ENCODE results near the gene CAPZB. TPM values are rescaled to one million over a fixed set of nuclear protein-coding genes. Genes with fewer than 3 reads are reported as not detected.
A peak's percentile ranks its signal among the peaks of the same experiment; 100 is the strongest.

CAPZB gene
- total RNA-seq, 2 experiments from 2014 or later, result 335 to 340 TPM

DNA sequence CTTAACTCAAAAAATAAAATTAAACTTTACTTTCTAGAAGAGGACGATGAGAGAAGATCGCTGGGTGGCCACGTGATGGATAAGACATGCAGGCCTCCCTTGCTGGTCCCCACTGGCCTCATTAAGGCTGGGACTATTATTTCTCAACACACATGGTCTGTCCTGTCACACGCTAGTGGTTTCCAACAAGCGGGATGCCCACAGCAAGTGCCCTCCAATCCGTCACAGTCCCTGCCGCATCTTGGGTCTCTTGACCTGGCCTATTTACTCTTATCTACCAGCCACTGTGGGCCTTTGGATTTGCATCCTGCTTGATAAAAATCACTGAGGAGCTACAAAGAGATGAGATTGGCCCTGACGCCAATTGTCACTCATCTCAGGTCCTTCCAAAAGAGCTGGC, 30.0 kb downstream of the CAPZB start:
- intact Hi-C loops (cut with micrococcal nuclease), result no loop called here

DNA sequence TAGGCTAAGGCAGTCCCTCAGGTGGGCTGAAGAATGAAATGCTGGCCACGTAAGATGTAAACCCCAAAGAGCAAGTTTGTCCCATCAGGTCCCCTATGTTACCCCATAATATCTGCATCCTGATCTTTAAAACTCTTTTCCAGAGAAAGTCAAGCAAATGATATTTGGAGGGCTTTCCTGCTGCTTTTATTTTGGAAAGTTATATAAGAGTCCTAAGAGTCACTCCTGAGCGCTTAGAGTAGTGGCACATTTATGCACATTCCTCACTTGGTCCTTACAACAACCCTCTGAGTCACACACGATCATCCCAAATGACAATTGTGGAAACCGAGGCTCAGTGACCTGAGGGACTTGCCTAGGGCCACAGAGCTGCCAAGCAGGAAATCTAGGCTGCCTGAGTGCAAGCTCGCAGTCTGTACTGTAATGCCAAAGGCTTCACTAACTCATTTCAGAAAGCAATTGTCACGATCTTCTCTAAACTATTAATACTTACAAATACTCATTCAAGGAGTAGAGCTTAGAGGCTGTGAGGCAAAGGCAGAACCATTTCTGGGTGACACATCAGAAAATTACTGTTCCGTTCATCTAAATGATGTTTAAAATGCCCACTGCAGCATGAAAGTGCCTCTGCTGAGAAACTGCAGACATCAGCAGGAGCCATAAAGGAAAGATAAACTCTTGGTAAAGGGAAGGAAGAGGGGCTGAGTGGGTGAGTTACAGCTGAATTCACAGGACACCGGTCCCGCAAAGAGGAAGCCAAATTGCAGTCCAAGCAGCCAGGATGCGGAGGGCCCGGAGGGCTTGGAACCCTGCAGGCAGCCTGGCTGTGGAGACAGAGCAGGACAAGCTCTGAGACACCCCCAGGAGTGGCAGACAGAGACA, 30.8 kb downstream of the CAPZB start:
- TF ChIP-seq, protein P1, sequence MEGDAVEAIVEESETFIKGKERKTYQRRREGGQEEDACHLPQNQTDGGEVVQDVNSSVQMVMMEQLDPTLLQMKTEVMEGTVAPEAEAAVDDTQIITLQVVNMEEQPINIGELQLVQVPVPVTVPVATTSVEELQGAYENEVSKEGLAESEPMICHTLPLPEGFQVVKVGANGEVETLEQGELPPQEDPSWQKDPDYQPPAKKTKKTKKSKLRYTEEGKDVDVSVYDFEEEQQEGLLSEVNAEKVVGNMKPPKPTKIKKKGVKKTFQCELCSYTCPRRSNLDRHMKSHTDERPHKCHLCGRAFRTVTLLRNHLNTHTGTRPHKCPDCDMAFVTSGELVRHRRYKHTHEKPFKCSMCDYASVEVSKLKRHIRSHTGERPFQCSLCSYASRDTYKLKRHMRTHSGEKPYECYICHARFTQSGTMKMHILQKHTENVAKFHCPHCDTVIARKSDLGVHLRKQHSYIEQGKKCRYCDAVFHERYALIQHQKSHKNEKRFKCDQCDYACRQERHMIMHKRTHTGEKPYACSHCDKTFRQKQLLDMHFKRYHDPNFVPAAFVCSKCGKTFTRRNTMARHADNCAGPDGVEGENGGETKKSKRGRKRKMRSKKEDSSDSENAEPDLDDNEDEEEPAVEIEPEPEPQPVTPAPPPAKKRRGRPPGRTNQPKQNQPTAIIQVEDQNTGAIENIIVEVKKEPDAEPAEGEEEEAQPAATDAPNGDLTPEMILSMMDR (IDR thresholded peaks at IDR 0.05), result no peak
- Mint-ChIP-seq H3K27me3 (no peaks in the 10 kb centered on the region), H3K9me3 (no peaks in the 10 kb centered on the region), H3K36me3 (ENCODE audit: low read depth) (peaks cover 12% of the 10 kb centered on the region), H3K4me1 (ENCODE audit: low read depth) (peaks cover 87% of the 10 kb centered on the region), H3K27ac (peak overlapping the region; percentile 73), H3K4me3 (peak overlapping the region; percentile 4)
- ATAC-seq (peak; percentile 61), DNase-seq (no peak)
- CTCF ChIA-PET, result interaction anchor here (1.8 kb wide), 1 partner anchor 11 kb away, joined by 5 read pairs; no protein-coding TSS in a partner anchor
- POLR2A ChIA-PET, result interaction anchor here (0.6 to 1.1 kb wide), 3 partner anchors 8 to 19 kb away, joined by 4 to 5 read pairs (median 4); no protein-coding TSS in a partner anchor
- intact Hi-C loops (cut with micrococcal nuclease), result no loop called here

More for the DNA sequence above, 30.0 kb downstream of the CAPZB start:
- Mint-ChIP-seq H3K4me3 (no peak overlapping the region), H3K9me3 (no peaks in the 10 kb centered on the region), H3K27me3 (no peaks in the 10 kb centered on the region), H3K4me1 (ENCODE audit: low read depth) (peaks cover 86% of the 10 kb centered on the region), H3K27ac (peak overlapping the region; percentile 59), H3K36me3 (ENCODE audit: low read depth) (peaks cover 16% of the 10 kb centered on the region)
- CTCF ChIA-PET, result interaction anchor here (1.2 to 1.8 kb wide), 2 partner anchors 10 to 13 kb away, joined by 3 to 5 read pairs; no protein-coding TSS in a partner anchor
- POLR2A ChIA-PET, result interaction anchor here (1.1 kb wide), 1 partner anchor 20 kb away, joined by 4 read pairs; no protein-coding TSS in a partner anchor
- TF ChIP-seq, protein P1 (IDR thresholded peaks at IDR 0.05), result no peak
- DNase-seq (no peak), ATAC-seq (no peak)

DNA sequence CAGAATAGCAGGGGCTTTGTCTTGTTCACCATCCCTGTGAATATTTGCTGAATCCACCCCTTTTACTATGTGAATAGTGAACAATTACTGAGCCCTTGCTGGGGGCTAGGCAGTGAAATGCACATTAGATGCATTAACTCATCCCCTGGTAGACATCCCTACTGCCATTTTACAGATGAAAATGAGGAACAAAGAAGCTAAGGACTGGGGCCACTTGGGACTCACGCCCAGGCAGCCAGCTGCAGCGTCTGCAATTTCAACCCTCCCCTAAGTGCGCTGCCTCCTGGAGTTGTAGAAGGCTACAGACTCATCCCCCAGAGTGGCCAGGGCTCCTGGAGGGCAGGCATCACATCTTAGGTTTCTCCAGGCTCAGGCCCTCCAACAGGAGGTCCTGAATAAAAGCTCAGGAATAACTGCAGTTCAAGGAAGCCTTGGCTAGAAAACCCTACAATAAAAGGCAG, 31.6 kb downstream of the CAPZB start:
- Mint-ChIP-seq H3K36me3 (ENCODE audit: low read depth) (peaks cover 12% of the 10 kb centered on the region), H3K4me3 (no peak overlapping the region), H3K4me1 (ENCODE audit: low read depth) (peaks cover 87% of the 10 kb centered on the region), H3K27me3 (no peaks in the 10 kb centered on the region), H3K9me3 (no peaks in the 10 kb centered on the region), H3K27ac (peak overlapping the region; percentile 37)
- intact Hi-C loops (cut with micrococcal nuclease), result no loop called here
- TF ChIP-seq, protein P1 (IDR thresholded peaks at IDR 0.05), result no peak
- DNase-seq (no peak), ATAC-seq (no peak)
- CTCF ChIA-PET, result no interaction called here
- POLR2A ChIA-PET, result interaction anchor here (0.6 to 1.0 kb wide), 2 partner anchors 8 to 12 kb away, joined by 4 to 5 read pairs; no protein-coding TSS in a partner anchor

DNA sequence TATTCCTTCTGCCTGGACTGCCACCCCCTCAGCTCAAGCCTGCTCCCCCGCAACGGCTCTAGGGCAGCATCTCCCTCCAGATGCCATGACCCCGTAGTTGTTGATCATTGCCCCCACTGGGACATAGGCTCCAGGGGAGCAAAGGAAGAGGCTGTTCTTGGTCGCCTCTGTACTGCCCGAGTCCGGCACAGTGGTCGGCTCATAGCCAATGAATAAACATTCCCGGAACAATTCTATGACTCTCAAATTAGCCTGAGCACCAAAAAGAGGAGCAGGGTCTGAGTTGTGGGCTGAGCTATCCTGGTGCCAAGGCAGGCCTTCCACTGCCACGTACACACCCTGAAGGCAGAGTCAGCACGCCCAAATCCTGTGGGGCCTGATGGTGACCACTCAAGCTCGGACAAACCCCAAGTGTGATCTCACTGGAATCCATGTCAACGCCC, 33.1 kb downstream of the CAPZB start:
- Mint-ChIP-seq H3K4me1 (ENCODE audit: low read depth) (peaks cover 89% of the 10 kb centered on the region), H3K9me3 (no peaks in the 10 kb centered on the region), H3K27me3 (no peaks in the 10 kb centered on the region), H3K4me3 (no peak overlapping the region), H3K36me3 (ENCODE audit: low read depth) (peaks cover 19% of the 10 kb centered on the region), H3K27ac (peak overlapping the region; percentile 36)
- DNase-seq, result no peak
- intact Hi-C loops (cut with micrococcal nuclease), result no loop called here
- ChIA-PET POLR2A (no interaction called here), CTCF (interaction anchor here (1.0 kb wide), 2 partner anchors 11 to 13 kb away, joined by 3 read pairs; no protein-coding TSS in a partner anchor)
- ATAC-seq, result no peak
- TF ChIP-seq, protein P1 (IDR thresholded peaks at IDR 0.05), result no peak

Data from activated CD8-positive, alpha-beta T cell treated with anti-CD3 and anti-CD28 coated beads for 36 hours (primary cell).